Breast epithelium (tissue), 4 donors: ENCODE measurements around the gene NUDT5. TPM values are rescaled to one million over a fixed set of nuclear protein-coding genes. Genes with fewer than 3 reads are reported as not detected.

ENCODE experiments used
- DNase-seq, 2 donors: peaks; one replicate each; pipeline ENCODE4 v3.0.0-alpha.2; 2019; ENCODE audit warnings: low spot score in 2 of 2
- H3K27ac ChIP-seq, 2 donors: fragments of 200-600 bp; sonication (generic) in 1 of 2; one replicate each; pipeline ENCODE4 v1.5.1; 2016 to 2019; ENCODE audit warnings: mild to moderate bottlenecking in 1 of 2
- H3K27me3 ChIP-seq, 2 donors: fragments of 200-600 bp; sonication (generic) in 1 of 2; one replicate each; pipeline versions ENCODE4 v1.5.1 to v1.6.0; 2017 to 2019; ENCODE audit warnings: control low read depth in 1 of 2, mild to moderate bottlenecking in 1 of 2
- H3K36me3 ChIP-seq: fragments of 200-600 bp; one replicate; pipeline ENCODE4 v1.5.1; 2019
- H3K4me1 ChIP-seq, 2 donors: fragments of 200-600 bp; sonication (generic); one replicate each; pipeline ENCODE4 v1.5.1; 2016 to 2019; ENCODE audit warnings: control low read depth in 1 of 2
- H3K4me3 ChIP-seq, 3 donors: fragments of 200-600 bp; sonication (generic); 1 replicate in 2 of 3; 2 replicates in 1 of 3; pipeline ENCODE4 v1.5.1; 2016 to 2019; ENCODE audit warnings: mild to moderate bottlenecking in 3 of 3, moderate library complexity in 2 of 3
- H3K9me3 ChIP-seq, 2 donors: fragments of 200-600 bp; sonication (generic) in 1 of 2; one replicate each; pipeline ENCODE4 v1.5.1; 2016 to 2019; ENCODE audit warnings: control low read depth in 1 of 2
- POLR2A ChIP-seq: fragments of 450-650 bp; IDR thresholded peaks from one replicate; pipeline ENCODE4 v1.6.1; 2016; ENCODE audit warnings: antibody characterized with exemption, mild to moderate bottlenecking, moderate library complexity
- POLR2AphosphoS5 ChIP-seq, 3 donors: sonication (generic); formaldehyde crosslinking; IDR thresholded peaks; one replicate each; pipeline ENCODE4 v1.6.1; 2017; ENCODE audit warnings: antibody characterized with exemption in 3 of 3
- intact Hi-C: fragments of 100-400 bp; cut with DNase I; formaldehyde crosslinking; loops from one replicate; pipeline ENCODE4 v1.15.1; 2023; ENCODE audit warnings: low total_unique reads
- total RNA-seq, 3 donors: library from RNA; depleted of rRNA; stranded (reverse); fragments of >200 nt; gene quantifications; one replicate each; pipeline ENCODE4 v1.1.0, GENCODE V29; 2016
- TF ChIP-seq, protein P1 (sequence below), 3 donors: fragments of 450-650 bp; IDR thresholded peaks; one replicate each; pipeline ENCODE4 v1.5.1; 2016 to 2017; ENCODE audit warnings: antibody characterized with exemption in 3 of 3, mild to moderate bottlenecking in 3 of 3, moderate library complexity in 3 of 3

NUDT5 gene
- total RNA-seq, 3 donors from 2014 or later = 44.3 to 54.4 (median 49.3) TPM

DNA sequence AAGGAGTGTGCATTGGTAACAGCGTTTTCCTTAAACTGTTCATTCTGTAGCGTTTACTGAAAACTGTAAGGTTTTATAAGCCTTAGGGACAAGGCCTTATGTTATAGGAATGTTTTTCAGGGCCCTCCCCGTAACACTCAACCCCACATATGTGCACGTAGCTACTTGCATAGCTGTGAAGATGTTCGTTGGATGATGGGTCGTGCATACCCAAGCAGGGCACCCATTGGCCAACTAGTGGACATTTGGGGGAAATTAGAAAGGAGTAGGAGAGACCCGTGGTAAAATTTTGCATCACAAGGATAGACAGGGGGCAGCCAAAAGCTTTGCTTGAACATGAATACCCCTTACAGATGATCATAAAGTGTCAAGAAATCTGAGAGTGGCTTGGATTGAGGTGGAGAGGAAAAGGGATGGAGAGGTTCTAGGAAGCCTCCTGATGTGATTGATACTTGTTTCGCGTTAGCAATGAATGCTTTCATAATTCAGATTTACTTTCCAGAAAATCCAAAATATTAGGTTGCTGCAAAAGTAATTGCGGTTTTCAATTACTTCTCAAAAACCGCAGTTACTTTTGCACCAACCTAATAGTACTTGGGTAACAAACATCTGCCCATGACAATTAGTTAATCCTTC, 65.3 kb downstream of the NUDT5 start:
- H3K4me3 ChIP-seq = peak overlapping the region; percentile 94 to 100 (median 97)
- TF ChIP-seq POLR2A (no peak), POLR2AphosphoS5 (IDR thresholded peaks at IDR 0.05) (no peak)
- TF ChIP-seq, protein P1, sequence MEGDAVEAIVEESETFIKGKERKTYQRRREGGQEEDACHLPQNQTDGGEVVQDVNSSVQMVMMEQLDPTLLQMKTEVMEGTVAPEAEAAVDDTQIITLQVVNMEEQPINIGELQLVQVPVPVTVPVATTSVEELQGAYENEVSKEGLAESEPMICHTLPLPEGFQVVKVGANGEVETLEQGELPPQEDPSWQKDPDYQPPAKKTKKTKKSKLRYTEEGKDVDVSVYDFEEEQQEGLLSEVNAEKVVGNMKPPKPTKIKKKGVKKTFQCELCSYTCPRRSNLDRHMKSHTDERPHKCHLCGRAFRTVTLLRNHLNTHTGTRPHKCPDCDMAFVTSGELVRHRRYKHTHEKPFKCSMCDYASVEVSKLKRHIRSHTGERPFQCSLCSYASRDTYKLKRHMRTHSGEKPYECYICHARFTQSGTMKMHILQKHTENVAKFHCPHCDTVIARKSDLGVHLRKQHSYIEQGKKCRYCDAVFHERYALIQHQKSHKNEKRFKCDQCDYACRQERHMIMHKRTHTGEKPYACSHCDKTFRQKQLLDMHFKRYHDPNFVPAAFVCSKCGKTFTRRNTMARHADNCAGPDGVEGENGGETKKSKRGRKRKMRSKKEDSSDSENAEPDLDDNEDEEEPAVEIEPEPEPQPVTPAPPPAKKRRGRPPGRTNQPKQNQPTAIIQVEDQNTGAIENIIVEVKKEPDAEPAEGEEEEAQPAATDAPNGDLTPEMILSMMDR (IDR thresholded peaks at IDR 0.05) = peak in 2 of 3 donors; percentile 23 to 33
- intact Hi-C loops = no loop called here
- no peaks in the 10 kb centered on the region for H3K36me3 ChIP-seq
- DNase-seq = no peak
- no peaks in the 10 kb centered on the region for H3K27me3 ChIP-seq
- H3K9me3 ChIP-seq = no peaks in the 10 kb centered on the region
- H3K4me1 ChIP-seq = peaks cover 0 to 4% of the 10 kb centered on the region in 2 donors
- H3K27ac ChIP-seq = peak overlapping the region; percentile 94 to 96

DNA sequence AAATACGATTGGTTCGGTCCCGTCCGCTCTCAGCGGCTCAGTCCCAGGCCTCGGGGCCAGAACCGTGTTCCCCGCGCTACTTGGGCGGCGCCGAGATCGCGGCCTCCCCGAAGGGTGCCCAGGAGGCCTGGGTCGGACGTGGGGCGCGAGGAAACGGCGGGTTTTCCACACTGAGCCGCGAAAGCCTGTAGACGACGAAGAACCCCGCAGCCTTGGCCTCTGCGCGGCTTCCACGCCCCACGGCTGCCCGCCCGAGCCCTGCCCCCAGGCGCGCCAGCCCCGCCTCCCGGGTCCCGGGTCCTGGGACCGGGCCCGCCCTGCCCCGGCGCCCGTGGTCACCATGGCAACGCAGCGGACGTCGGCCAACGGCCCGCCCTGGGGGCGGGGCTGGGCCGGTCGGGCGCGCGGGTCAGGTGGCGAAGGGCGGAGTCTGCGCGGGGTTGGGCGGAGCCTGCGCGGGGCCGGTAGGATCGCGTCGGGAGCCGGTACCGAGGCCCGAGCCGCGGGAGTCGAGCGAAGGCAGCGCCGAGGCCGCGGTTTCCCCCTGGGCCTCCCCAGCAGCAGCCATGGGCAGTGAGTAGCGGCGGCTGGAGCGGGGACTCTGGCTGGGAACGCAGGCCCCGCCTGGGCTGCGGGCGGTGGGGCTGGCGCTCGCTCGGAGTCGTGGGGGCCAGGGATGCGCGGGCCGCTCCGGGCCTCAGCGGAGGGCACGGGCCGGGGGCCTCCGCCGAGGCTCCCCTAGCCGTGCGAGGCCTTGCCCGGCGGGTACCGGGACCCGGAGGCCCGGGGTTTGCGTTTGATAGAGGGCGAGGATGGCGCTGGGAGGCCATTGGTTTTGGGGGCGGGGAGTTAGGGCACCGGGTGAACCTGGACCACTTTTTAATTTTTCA, 66.2 kb downstream of the NUDT5 start, which contains the start of gene SEC61A2:
TSS of gene SEC61A2 (plus strand) at position 456 of the 890 bp plus-strand sequence. CDS start at position 567, 111 bp downstream.
- Histone ChIP-seq H3K27ac (peak within 1 kb of the TSS; percentile 94 to 96), H3K36me3 (no peaks in the 10 kb centered on the region), H3K4me1 (peaks cover 0 to 4% of the 10 kb centered on the region in 2 donors), H3K4me3 (peak within 1 kb of the TSS; percentile 94 to 100 (median 97)), H3K9me3 (no peaks in the 10 kb centered on the region), H3K27me3 (no peaks in the 10 kb centered on the region)
- intact Hi-C loops = no loop called here
- DNase-seq = peak; percentile 85 to 95
- TF ChIP-seq, protein P1 (IDR thresholded peaks at IDR 0.05) = no peak
- peak; percentile 21 to 61 (median 54) for TF ChIP-seq POLR2AphosphoS5 (IDR thresholded peaks at IDR 0.05)

DNA sequence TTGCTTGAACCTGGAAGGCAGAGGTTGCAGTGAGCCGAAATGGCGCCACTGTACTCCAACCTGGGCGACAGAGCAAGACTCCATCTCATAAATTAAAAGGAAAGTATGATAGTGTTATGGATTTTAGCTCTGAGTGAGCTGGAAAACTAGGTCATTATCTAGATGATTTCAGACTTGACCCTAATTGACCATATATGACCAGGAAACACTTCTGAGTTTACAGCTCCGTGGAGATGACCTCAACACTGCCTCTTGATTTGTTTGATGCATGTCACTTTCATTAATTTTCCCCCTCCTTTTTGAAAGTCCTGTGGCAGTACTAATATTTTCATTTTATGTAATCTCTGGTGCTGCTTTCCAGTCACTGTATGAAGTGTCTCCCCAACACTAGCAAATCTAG, 74.0 kb downstream of the NUDT5 start:
- Histone ChIP-seq H3K4me1 (no peaks in the 10 kb centered on the region), H3K4me3 (no peak overlapping the region), H3K27ac (no peak overlapping the region), H3K9me3 (no peaks in the 10 kb centered on the region), H3K27me3 (no peaks in the 10 kb centered on the region), H3K36me3 (no peaks in the 10 kb centered on the region)
- DNase-seq = no peak
- no peak for TF ChIP-seq POLR2AphosphoS5 (IDR thresholded peaks at IDR 0.05)
- TF ChIP-seq, protein P1 (IDR thresholded peaks at IDR 0.05) = no peak
- TF ChIP-seq POLR2A = no peak
- intact Hi-C loops = no loop called here

Other genes starting within 250 kb of the NUDT5 start
- gene UPF2, start 153.1 kb downstream of the NUDT5 start, total RNA-seq = 10 to 100 TPM; 22.4 to 32.9 (median 29.2) TPM
- gene DHTKD1, start 126.9 kb downstream of the NUDT5 start, total RNA-seq = 10 to 100 TPM; 22.3 to 35.7 (median 31.9) TPM
- gene SEC61A2, start 66.2 kb downstream of the NUDT5 start, total RNA-seq = 10 to 100 TPM in 2 of 3 donors, 1 to 10 TPM in 1; 6.2 to 15.7 (median 10.2) TPM
- gene CDC123, start 297 bp upstream of the NUDT5 start, total RNA-seq = 10 to 100 TPM; 61.6 to 87.5 (median 86.7) TPM
- 10 to 100 TPM in 1 of 3 donors, 1 to 10 TPM in 2; 4.4 to 17.3 (median 5.2) TPM for gene CAMK1D, start 153.7 kb upstream of the NUDT5 start, total RNA-seq